Peyer's patch (tissue), 4 donors: ENCODE measurements around the gene TMEM270. TPM values are rescaled to one million over a fixed set of nuclear protein-coding genes. Genes with fewer than 3 reads are reported as not detected.

Experiments used
- DNase-seq, 3 donors: peaks; one replicate each; pipeline ENCODE4 v3.0.0-alpha.2; 2017 to 2019
- H3K27ac ChIP-seq, 4 donors: fragments of 200-600 bp; sonication (generic); one replicate each; pipeline ENCODE4 v1.5.1; 2016 to 2019
- H3K27me3 ChIP-seq, 2 donors: fragments of 200-600 bp; sonication (generic); one replicate each; pipeline ENCODE4 v1.5.1; 2019
- H3K36me3 ChIP-seq, 3 donors: fragments of 200-600 bp; sonication (generic); one replicate each; pipeline ENCODE4 v1.5.1; 2016 to 2019
- H3K4me1 ChIP-seq, 4 donors: fragments of 200-600 bp; sonication (generic); one replicate each; pipeline ENCODE4 v1.5.1; 2016 to 2019
- H3K4me3 ChIP-seq, 4 donors: fragments of 200-600 bp; sonication (generic); 1 replicate in 3 of 4; 2 replicates in 1 of 4; pipeline ENCODE4 v1.5.1; 2016 to 2019; ENCODE audit warnings: mild to moderate bottlenecking in 1 of 4
- H3K9me3 ChIP-seq, 4 donors: fragments of 200-600 bp; sonication (generic); one replicate each; pipeline ENCODE4 v1.5.1; 2016 to 2019; ENCODE audit warnings: mild to moderate bottlenecking in 1 of 4
- CTCF ChIP-seq, 6 experiments: fragments of 450-650 bp in 4 of 6; fragments of 200-600 bp in 2 of 6; sonication (generic) in 1 of 6; IDR thresholded peaks; one replicate each; pipeline ENCODE4 v1.5.1; 2017 to 2019; ENCODE audit warnings: antibody characterized with exemption in 6 of 6, mild to moderate bottlenecking in 3 of 6, moderate library complexity in 1 of 6
- POLR2A ChIP-seq, 2 donors: fragments of 450-650 bp; IDR thresholded peaks; one replicate each; pipeline ENCODE4 v1.5.1; 2017; ENCODE audit warnings: antibody characterized with exemption in 2 of 2, mild to moderate bottlenecking in 2 of 2, moderate library complexity in 2 of 2
- total RNA-seq, 4 donors: library from RNA; depleted of rRNA; stranded (reverse); fragments of >200 nt; gene quantifications; one replicate each; pipeline ENCODE4 v1.1.0, GENCODE V29; 2016

The TMEM270 gene
- total RNA-seq, 4 donors from 2014 or later, result not detected

DNA sequence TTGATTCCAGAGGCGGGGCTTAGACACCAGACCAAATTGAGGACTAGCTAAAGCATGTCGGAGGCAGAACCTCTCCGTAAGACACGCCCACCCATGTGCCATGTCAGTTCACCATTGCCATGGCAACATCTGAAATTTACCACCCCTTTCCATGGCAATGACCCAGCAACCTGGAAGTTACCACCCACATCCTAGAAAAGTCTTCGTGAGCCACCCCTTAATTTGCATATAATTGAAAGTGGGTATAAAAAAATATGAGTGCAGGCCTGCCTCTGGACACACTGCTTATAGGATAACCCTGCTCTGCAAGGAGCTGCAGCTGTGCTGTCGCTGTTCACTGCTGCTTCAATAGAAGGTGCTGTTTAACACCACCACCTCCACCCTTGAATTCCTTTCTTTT, 28.0 kb downstream of the TMEM270 start:
- Histone ChIP-seq H3K36me3 (no peaks in the 10 kb centered on the region), H3K27me3 (no peaks in the 10 kb centered on the region), H3K4me3 (no peak overlapping the region), H3K27ac (no peak overlapping the region), H3K9me3 (no peaks in the 10 kb centered on the region), H3K4me1 (peaks cover 0 to 21% (median 0%) of the 10 kb centered on the region in 4 donors)
- TF ChIP-seq POLR2A (IDR thresholded peaks at IDR 0.05) (no peak), CTCF (IDR thresholded peaks at IDR 0.05) (no peak)
- DNase-seq, result no peak

DNA sequence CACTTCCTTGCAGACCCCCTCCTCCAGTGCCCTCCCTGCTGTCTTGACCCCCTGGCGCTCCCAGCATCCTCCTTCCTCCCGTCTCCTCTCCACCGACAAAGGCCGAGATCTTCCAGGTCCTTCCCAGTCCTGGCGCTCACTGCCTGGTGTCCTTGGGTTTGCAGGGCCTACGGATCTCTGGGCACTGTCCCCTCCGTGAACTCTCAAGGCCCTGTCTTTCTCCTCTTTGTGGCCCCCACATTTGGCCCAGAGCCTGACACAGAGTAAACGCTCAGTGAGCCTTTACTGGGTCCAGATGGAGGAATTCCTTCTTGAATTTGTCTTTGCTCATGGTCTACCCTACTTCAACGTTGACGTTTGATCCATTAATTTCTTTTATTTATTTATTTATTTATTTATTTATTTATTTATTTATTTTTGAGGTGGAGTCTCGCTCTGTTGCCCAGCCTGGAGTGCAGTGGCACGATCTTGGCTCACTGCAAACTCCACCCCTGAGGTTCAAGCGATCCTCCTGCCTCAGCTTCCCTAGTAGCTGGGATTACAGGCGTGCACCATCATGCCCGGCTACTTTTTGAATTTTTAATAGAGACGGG, 29.7 kb downstream of the TMEM270 start:
- H3K36me3 ChIP-seq, result no peaks in the 10 kb centered on the region
- no peaks in the 10 kb centered on the region for H3K9me3 ChIP-seq
- H3K4me1 ChIP-seq, result peaks cover 0 to 23% (median 0%) of the 10 kb centered on the region in 4 donors
- no peaks in the 10 kb centered on the region for H3K27me3 ChIP-seq
- TF ChIP-seq POLR2A (IDR thresholded peaks at IDR 0.05) (no peak), CTCF (IDR thresholded peaks at IDR 0.05) (no peak)
- H3K4me3 ChIP-seq, result no peak overlapping the region
- DNase-seq, result no peak
- H3K27ac ChIP-seq, result no peak overlapping the region

DNA sequence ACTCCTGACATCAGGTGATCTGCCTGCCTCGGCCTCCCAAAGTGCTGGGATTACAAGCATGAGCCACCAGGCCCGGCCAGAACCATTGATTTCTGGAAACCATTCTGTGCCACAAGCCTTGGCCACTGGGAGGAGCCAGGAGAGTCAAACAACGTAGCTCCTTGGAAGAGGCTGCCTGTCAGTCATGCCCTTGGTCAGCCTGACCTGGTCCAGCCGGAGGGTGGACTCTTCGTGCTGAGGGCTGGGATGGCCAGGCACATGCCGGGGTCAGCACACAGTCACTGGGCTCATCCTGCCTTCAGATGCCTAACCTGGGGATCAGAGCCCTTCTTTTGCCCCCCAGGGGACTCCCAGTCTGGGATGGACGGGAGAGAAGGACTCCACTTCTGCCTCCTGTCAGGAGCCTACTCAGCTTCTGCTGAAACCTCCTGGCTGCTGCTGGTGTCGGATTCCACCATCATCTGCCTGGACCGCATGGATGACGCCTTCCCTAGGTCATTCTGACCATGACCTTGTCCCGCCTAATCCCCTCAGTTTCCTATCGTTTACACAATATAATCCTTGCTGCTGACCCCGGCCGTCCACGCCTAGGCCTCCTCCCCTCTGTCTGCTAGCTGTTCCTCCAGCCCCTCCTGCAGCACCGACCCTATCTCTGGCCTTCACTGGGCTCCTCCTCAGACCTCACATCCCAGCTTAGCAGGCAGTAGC, 30.4 kb downstream of the TMEM270 start:
- DNase-seq, result no peak
- no peak for TF ChIP-seq POLR2A (IDR thresholded peaks at IDR 0.05)
- no peak for TF ChIP-seq CTCF (IDR thresholded peaks at IDR 0.05)
- no peak overlapping the region for H3K27ac ChIP-seq
- H3K4me1 ChIP-seq, result peaks cover 0 to 20% (median 0%) of the 10 kb centered on the region in 4 donors
- H3K9me3 ChIP-seq, result no peaks in the 10 kb centered on the region
- H3K27me3 ChIP-seq, result no peaks in the 10 kb centered on the region
- no peak overlapping the region for H3K4me3 ChIP-seq
- no peaks in the 10 kb centered on the region for H3K36me3 ChIP-seq

DNA sequence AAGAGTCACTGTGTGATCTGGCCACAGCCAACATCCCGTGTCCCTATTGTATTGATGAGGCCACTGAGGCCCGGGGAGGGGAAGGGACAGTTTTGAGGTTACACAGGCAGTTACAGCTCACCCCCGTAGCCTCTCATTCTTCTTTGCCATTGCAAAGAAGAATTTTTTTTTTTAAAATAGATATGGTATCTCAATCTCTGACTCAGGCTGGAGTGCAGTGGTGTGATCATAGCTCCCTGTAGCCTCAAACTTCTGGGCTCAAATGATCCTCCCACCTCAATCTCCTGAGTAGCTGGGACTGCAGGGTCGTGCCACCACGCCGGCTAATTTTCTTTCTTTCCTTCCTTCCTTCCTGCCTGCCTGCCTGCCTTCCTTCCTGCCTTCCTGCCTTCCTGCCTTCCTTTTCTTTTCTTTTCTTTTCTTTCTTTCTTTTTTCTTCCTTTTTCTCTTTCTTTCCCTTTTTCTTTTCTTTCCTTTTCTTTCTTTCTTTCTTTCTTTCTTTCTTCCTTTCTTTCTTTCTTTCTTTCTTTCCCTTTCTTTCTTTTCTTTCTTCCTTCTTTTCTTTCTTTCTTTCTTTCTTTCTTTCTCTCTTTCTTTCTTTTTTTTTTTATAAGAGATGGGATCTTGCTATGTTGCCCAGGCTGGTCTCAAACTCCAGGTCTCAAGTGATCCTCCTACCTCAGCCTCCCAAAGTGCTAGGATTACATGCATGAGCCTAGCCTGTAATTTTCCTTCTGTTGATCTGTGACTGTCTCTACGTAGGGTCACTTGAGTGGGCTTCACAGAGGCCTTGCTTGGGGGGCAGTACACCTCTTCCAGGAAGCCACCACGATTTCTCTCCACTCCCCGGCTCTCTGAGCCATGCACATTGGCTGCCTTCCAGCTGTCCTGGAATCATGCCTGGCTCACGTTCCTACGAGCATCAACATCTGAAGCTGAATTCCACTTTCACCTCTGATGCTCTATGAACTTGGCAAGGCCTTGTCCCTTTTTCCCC, 31.3 kb downstream of the TMEM270 start:
- H3K27me3 ChIP-seq, result no peaks in the 10 kb centered on the region
- H3K9me3 ChIP-seq, result no peaks in the 10 kb centered on the region
- H3K4me3 ChIP-seq, result no peak overlapping the region
- peaks cover 0 to 14% (median 0%) of the 10 kb centered on the region in 4 donors for H3K4me1 ChIP-seq
- TF ChIP-seq POLR2A (IDR thresholded peaks at IDR 0.05), result no peak
- no peak for TF ChIP-seq CTCF (IDR thresholded peaks at IDR 0.05)
- no peaks in the 10 kb centered on the region for H3K36me3 ChIP-seq
- no peak overlapping the region for H3K27ac ChIP-seq
- no peak for DNase-seq

- TF ChIP-seq CTCF (IDR thresholded peaks at IDR 0.05), result no peak
- no peak for TF ChIP-seq POLR2A (IDR thresholded peaks at IDR 0.05)
- no peak overlapping the region for H3K4me3 ChIP-seq
- no peaks in the 10 kb centered on the region for H3K27me3 ChIP-seq
- peak in 1 of 3 donors; percentile 19 for DNase-seq
- H3K9me3 ChIP-seq, result no peaks in the 10 kb centered on the region
- H3K36me3 ChIP-seq, result no peaks in the 10 kb centered on the region
- H3K4me1 ChIP-seq, result peaks cover 0 to 14% (median 0%) of the 10 kb centered on the region in 4 donors
- H3K27ac ChIP-seq, result peak overlapping the region in 1 of 4 donors; percentile 22
Measured at GRCh38 chr7:73893342-73894101, 32.6 kb downstream of the TMEM270 start.
